Kidney (tissue), 14 donors: ENCODE results near the gene LDAF1. TPM values are rescaled to one million over a fixed set of nuclear protein-coding genes. Genes with fewer than 3 reads are reported as not detected.

ENCODE experiments used
- DNase-seq, 5 donors: peaks; one replicate each; pipeline ENCODE4 v3.0.0-alpha.2; 2013 to 2020
- FAIRE-seq: peaks from 2 replicates; lab custom pipeline; 2012; peaks lifted over from hg19 to GRCh38; lab: Jason Lieb, UNC
- H3K27ac ChIP-seq, 2 donors: one replicate each; pipeline ENCODE4 v1.7.0; 2013; ENCODE audit warnings: low read depth in 2 of 2, low read length in 2 of 2, inconsistent platforms in 1 of 2
- H3K27me3 ChIP-seq: one replicate; pipeline ENCODE4 v1.7.1; 2013; ENCODE audit warnings: low read length, inconsistent platforms; ENCODE audit not compliant: control insufficient read depth, insufficient read depth
- H3K36me3 ChIP-seq, 3 donors: one replicate each; pipeline versions ENCODE4 v1.7.0 to v1.7.1; 2013; ENCODE audit warnings: low read length in 3 of 3, control low read depth in 1 of 3, inconsistent platforms in 1 of 3; ENCODE audit not compliant: insufficient read depth in 3 of 3, control insufficient read depth in 2 of 3
- H3K4me1 ChIP-seq, 3 donors: one replicate each; pipeline versions ENCODE4 v1.7.0 to v1.7.1; 2013; ENCODE audit warnings: low read length in 3 of 3, inconsistent platforms in 1 of 3, low read depth in 1 of 3; ENCODE audit not compliant: control insufficient read depth in 2 of 3, insufficient read depth in 2 of 3
- H3K4me3 ChIP-seq, 3 donors: one replicate each; pipeline versions ENCODE4 v1.7.0 to v1.8.1; 2013; ENCODE audit warnings: low read length in 3 of 3, control low read depth in 1 of 3, inconsistent platforms in 1 of 3
- H3K9ac ChIP-seq, 3 donors: one replicate each; pipeline versions ENCODE4 v1.7.0 to v1.7.1; 2013; ENCODE audit warnings: low read length in 3 of 3, control low read depth in 1 of 3, inconsistent platforms in 1 of 3
- H3K9me3 ChIP-seq, 3 donors: one replicate each; pipeline versions ENCODE4 v1.7.0 to v1.7.1; 2013; ENCODE audit warnings: low read length in 3 of 3, control low read depth in 1 of 3, inconsistent platforms in 1 of 3; ENCODE audit not compliant: control insufficient read depth in 2 of 3, insufficient read depth in 1 of 3
- intact Hi-C: fragments of 100-400 bp; cut with DNase I; formaldehyde crosslinking; loops from one replicate; pipeline ENCODE4 v1.11.1; 2022
- polyA plus RNA-seq: library from polyadenylated mRNA; stranded (reverse); fragments of 350-450 nt; fragmentation: Illumina TruSeq; extraction: RNeasy Lipid Tissue Mini Kit (QIAGEN cat#74804); gene quantifications from one replicate; pipeline ENCODE4 v1.2.3, GENCODE V29; 2014; ENCODE audit warnings: low read depth, low replicate concordance; ENCODE audit not compliant: insufficient read depth
- total RNA-seq: library from RNA; stranded (reverse); fragmentation: NEBNext Ultra II Directional; extraction: Animal tissue kit (Norgen Biotek cat#: 25700); gene quantifications from one replicate; pipeline ENCODE4 v1.2.1, GENCODE V29; 2021
- TF ChIP-seq, protein P1 (sequence below): IDR thresholded peaks from 3 replicates; pipeline ENCODE4 v1.5.1; 2012; ENCODE audit warnings: mild to moderate bottlenecking, moderate library complexity, borderline replicate concordance; ENCODE audit not compliant: insufficient read depth; ENCODE audit errors: extremely low read depth
- donor health status: control.
- donor health status: control.
- donor health status: control.
- donor health status: control.
- donor health status: control.
- donor health status: DM: yes; HTN: yes; CAD: no.
- donor health status: Normal renal cell carcinoma (clear cell type).

The LDAF1 gene
- total and polyA plus RNA-seq, 2 donors from 2014 or later, result 16.4 to 35.1 TPM

DNA sequence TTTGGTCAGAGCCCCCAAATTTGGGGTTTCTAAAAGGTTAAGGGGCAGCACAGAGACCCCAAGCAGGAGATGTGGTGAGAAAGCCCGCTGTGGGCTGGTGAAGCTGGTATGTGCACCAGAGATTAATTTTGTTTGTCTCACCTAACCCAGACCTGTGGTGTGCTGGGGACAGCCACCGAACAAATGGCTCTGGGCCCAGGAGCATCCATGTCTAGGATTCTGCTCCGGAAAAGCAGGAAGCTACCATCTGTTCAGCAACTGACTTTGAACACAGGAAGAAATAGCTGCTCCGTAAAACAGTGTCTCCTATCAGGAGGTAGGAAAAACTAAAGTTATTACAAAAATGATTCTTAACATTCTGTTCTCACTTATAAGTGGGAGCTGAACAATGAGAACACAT lies 55.6 kb downstream of the LDAF1 start:
- Histone ChIP-seq H3K27ac (no peak overlapping the region), H3K4me1 (no peaks in the 10 kb centered on the region), H3K36me3 (no peaks in the 10 kb centered on the region), H3K27me3 (no peaks in the 10 kb centered on the region), H3K9me3 (no peaks in the 10 kb centered on the region), H3K4me3 (no peak overlapping the region), H3K9ac (no peak overlapping the region)
- DNase-seq, result no peak
- FAIRE-seq, result no peak
- intact Hi-C loops, result no loop called here
- TF ChIP-seq, protein P1, sequence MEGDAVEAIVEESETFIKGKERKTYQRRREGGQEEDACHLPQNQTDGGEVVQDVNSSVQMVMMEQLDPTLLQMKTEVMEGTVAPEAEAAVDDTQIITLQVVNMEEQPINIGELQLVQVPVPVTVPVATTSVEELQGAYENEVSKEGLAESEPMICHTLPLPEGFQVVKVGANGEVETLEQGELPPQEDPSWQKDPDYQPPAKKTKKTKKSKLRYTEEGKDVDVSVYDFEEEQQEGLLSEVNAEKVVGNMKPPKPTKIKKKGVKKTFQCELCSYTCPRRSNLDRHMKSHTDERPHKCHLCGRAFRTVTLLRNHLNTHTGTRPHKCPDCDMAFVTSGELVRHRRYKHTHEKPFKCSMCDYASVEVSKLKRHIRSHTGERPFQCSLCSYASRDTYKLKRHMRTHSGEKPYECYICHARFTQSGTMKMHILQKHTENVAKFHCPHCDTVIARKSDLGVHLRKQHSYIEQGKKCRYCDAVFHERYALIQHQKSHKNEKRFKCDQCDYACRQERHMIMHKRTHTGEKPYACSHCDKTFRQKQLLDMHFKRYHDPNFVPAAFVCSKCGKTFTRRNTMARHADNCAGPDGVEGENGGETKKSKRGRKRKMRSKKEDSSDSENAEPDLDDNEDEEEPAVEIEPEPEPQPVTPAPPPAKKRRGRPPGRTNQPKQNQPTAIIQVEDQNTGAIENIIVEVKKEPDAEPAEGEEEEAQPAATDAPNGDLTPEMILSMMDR, result no peak

DNA sequence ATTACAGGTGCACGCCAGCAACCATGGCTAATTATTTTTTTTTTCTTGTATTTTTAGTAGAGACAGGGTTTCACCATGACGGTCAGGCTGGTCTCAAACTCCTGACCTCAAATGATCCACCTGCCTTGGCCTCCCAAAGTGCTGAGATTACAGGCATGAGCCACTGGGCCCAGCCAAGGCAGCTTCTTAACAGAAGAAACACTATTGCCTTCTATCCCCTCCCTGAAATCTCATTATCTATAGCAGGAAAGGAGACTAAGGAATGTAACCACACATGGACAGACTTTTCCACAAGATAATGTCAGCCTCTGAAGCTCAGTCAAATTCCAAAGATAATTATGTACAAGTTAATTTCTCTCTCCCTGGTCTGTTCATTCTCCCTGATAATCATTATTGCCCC lies 58.6 kb downstream of the LDAF1 start:
- no peak overlapping the region for H3K4me3 ChIP-seq
- no peak overlapping the region for H3K9ac ChIP-seq
- no peaks in the 10 kb centered on the region for H3K36me3 ChIP-seq
- no peaks in the 10 kb centered on the region for H3K4me1 ChIP-seq
- no peak for FAIRE-seq
- no peaks in the 10 kb centered on the region for H3K27me3 ChIP-seq
- DNase-seq, result no peak
- TF ChIP-seq, protein P1, result no peak
- H3K9me3 ChIP-seq, result no peaks in the 10 kb centered on the region
- intact Hi-C loops, result no loop called here
- no peak overlapping the region for H3K27ac ChIP-seq

DNA sequence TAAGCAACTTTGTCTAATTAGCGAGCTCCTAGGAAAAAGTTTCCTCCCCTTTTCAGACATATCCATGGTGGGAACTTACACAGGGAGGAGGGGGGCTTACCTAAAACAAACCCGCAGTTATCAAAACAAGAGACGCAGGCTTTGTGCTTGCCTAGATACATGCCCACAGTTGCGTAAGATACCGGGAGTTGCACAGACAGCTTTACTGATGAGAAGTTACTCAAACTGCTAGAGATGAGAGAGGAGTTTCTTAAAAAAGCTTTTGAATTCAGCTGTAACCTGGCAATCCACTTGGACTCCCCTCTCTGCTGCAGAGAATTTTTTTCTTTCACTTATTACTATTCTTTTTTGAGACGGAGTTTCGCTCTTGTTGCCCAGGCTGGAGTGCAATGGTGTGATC lies 59.7 kb downstream of the LDAF1 start:
- DNase-seq (no peak), FAIRE-seq (no peak)
- H3K27ac ChIP-seq, result no peak overlapping the region
- H3K9me3 ChIP-seq, result no peaks in the 10 kb centered on the region
- intact Hi-C loops, result no loop called here
- H3K4me1 ChIP-seq, result no peaks in the 10 kb centered on the region
- peak overlapping the region in 1 of 3 donors; percentile 34 for H3K4me3 ChIP-seq
- no peak overlapping the region for H3K9ac ChIP-seq
- no peaks in the 10 kb centered on the region for H3K36me3 ChIP-seq
- no peaks in the 10 kb centered on the region for H3K27me3 ChIP-seq
- TF ChIP-seq, protein P1, result no peak

DNA sequence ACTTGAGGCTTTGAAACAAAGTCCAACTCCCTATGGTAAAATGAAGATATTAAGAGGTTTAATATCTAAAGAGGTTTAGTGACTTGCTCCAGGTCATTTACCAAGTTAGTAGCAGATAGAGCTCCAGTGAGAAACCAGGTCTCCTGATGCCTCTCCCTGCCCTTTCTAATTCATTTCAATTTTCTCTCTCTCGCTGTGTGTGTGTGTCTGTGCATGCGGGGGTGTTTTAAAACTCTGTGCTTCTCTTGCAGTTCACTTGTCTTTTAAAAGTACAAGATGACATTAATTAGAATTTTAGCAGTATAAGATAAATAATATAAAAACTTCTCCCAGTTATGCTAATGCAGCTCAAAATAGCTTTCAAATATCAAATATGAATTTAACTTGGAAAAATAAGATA lies 61.1 kb downstream of the LDAF1 start:
- Histone ChIP-seq H3K27ac (no peak overlapping the region), H3K9me3 (no peaks in the 10 kb centered on the region), H3K4me3 (no peak overlapping the region), H3K27me3 (no peaks in the 10 kb centered on the region), H3K36me3 (no peaks in the 10 kb centered on the region), H3K9ac (no peak overlapping the region), H3K4me1 (no peaks in the 10 kb centered on the region)
- no peak for DNase-seq
- intact Hi-C loops, result no loop called here
- TF ChIP-seq, protein P1, result no peak
- no peak for FAIRE-seq
